ENCODE results near the gene PIGS.
"Not testable (repeated sequence)": the region's sequence is repeated elsewhere in the genome, so short reads cannot be mapped to it uniquely, and the experiment has no call there.

DNA sequence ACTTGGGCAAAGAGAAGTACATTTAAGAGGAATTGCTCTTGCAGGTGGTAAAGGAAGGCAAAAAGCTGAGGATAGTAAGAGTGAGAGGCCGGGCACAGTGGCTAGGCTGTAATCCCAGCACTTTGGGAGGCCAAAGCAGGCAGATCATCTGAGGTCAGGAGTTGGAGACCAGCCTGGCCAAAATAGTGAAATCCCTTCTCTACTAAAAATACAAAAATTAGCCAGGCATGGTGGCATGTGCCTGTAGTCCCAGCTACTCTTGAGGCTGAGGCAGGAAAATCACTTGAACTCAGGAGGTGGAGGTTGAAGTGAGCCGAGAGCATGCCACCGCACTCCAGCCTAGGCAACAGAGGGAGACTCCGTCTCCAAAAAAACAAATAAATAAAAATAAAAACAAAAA is 49.0 kb downstream of the PIGS start:
- not testable (repeated sequence) for TF ChIP-seq L3MBTL2 (conservative IDR thresholded peaks at IDR 0.05); FOXK2 (IDR thresholded peaks at IDR 0.05); BHLHE40 (IDR thresholded peaks at IDR 0.05; ENCODE audit: borderline replicate concordance); SP1 (IDR thresholded peaks at IDR 0.05); PKNOX1 (IDR thresholded peaks at IDR 0.05); FOXM1 (IDR thresholded peaks at IDR 0.05; ENCODE audit: borderline replicate concordance); NFRKB (IDR thresholded peaks at IDR 0.05); HDGF (IDR thresholded peaks at IDR 0.05; ENCODE audit: borderline replicate concordance); CTBP1 (IDR thresholded peaks at IDR 0.05; ENCODE audit: borderline replicate concordance)

Measured in HEK293T (cell line).